NCI-H774 (cell line): ENCODE data around the gene RAMACL.
A peak's percentile ranks its signal among the peaks of the same experiment; 100 is the strongest.

ENCODE experiments used
- DNase-seq: peaks from one replicate; lab custom pipeline; 2025; lab: John Stamatoyannopoulos, UW

Gene RAMACL

DNA sequence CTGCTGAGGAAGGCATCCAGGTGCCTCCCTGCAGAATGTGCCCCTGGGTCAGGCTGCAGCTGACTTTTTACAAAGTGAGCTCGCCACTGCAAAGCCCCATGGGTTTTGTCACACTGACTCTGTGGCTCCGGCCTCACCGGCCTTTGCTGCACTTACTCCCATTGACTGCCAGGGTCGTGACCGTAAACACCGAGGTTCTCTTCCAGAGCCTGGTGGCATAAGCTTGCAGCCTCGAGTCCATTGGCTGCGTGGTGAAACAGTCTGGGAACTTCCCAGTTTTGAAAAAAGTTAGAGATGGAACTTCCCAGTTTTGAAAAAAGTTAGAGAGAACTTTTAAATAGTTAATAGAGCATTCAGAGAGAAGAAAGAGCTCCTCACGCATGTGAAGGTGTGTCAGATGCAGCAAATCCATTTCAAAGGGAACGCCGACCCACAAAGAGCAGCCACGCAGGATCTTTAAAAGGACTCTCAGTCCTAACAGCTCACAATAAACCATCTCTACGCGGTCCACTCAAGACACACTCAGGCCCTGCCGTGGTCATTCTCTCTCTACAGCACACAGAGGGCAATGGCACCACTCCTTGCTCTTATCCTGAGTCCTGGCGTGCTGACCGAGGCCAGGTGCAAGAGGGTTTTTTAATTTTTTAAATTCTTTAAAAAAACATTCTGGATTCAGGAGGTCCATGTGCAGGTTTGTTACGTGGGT lies 12.8 kb downstream of the RAMACL start:
- DNase-seq: no peak

- DNase-seq: peak; percentile 40
Observed at GRCh38 chr6:166572370-166573261, 13.9 kb downstream of the RAMACL start.

DNA sequence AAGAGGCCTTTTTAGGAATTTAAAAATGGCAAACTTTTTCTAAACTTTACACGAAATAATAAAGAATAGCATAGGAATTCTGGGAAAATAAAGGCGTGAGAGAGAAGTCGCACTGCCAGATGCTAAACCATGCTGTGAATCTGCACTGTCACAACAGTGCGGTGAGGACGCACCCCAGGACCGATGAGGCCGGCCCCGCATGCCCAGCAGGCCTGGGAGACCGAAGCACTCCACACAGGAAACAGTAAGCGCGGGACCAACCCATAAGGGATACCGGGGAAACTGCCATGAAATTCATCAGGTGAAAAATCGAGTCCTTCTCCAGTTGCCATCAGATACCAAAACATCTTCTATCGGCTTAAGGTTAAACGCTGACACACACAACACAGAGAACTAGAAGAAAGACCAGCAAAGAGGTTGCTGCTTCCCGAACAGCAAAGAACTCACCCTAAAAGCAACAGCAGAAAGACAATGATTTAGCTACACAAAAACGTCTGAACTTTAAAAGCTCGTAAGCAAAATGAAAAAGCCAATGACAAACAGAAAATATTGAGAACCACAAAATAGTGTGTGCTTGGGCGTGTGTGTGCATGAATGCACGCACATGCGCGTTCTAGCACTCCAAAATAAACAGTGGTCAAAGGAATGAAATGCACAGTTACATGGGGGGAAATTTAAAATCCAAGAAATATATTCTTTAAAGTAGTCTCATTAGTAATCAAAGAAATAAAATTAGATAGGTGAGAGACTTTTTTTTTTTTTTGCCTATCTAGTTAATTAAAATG lies 15.4 kb downstream of the RAMACL start:
- no peak for DNase-seq

- no peak for DNase-seq
Observed at GRCh38 chr6:166569206-166569605, 17.3 kb downstream of the RAMACL start.

- DNase-seq: no peak
Observed at GRCh38 chr6:166567813-166568212, 18.7 kb downstream of the RAMACL start.

- no peak for DNase-seq
Observed at GRCh38 chr6:166567107-166567506, 19.4 kb downstream of the RAMACL start.

- DNase-seq: no peak
Observed at GRCh38 chr6:166566026-166567011, 20.2 kb downstream of the RAMACL start.

DNA sequence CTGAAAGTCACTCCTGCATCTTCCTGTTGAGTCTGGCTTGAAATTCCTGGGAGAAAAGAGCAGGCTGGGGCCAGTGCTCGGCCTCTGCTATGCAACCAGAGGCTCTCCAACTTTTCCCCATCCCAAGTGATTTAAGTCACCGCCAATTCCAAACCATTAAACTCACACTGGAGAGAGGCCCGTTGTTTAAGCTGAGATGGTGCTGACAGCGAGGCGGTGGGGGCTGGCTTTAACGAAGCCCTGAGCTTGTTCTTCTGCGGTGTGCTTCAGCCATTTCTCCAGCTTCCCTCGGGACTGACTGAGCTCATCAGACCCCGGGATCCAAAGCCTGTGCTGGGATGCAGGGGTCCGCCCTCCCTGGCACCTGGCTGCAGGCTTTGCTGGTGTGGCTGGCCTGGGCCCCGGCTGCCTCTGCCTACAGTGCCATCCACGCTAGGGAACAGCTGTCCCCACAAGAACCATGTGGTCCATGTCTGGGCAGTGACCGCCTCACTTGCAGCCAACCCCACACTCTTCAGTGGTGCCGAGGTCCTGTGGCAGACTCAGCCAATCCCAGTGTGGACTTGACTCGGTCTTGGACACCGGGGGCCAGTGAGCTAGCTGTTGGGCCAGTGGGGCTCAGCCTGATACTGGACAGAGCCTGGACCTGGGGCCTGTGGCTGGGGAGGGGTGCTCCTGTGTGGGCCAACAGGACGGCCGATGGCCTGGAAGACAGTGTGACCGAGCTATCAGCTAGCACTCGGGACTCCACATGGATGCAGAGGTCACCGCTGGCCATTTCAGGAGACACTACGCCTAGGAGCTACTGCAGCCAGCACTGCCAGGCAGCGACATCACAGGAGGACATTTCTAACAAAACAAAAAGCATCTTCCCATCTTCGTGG lies 21.2 kb downstream of the RAMACL start:
- no peak for DNase-seq

- DNase-seq: no peak
Observed at GRCh38 chr6:166563805-166564204, 22.7 kb downstream of the RAMACL start.

DNA sequence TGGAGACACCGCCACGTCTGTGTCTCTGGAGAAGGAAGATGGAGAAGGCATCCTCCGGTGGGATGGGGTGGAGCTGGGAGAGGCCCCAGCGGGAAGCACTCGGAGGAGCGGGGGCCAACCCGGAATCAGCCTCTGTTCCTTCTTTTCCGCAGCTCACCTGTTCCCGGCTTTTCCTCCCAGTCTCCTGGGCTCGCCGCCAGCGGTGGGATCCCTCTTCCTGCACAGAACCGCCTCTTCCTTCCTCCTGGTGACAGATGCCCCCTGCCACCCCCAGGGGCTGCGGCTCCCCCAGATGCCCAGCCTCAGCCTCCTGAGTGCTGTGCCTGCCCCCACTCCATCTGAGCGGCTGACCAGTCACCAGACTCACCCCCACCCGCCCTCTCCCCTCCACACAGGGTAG lies 23.3 kb downstream of the RAMACL start:
- no peak for DNase-seq

DNA sequence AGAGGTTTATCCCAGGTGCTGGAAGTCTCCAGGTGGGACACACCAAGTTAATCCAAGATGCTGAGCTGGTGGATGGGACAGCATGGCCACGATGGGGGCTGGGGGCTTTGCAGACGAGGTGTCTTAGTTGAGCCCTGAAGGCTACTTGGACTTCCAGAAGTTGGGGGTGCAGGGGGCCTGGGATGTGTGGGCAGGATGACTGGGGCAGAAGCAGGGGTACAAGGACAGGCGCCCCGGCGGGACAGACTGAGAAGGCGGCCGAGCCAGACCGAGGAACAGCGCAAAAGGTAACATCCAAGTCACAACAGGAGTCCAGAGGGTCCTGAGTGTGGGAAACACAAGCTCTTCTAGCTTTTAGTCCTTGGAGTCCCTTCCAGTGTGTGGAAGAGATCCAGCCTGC lies 23.8 kb downstream of the RAMACL start:
- no peak for DNase-seq

- no peak for DNase-seq
Observed at GRCh38 chr6:166561771-166562359, 24.6 kb downstream of the RAMACL start.

DNA sequence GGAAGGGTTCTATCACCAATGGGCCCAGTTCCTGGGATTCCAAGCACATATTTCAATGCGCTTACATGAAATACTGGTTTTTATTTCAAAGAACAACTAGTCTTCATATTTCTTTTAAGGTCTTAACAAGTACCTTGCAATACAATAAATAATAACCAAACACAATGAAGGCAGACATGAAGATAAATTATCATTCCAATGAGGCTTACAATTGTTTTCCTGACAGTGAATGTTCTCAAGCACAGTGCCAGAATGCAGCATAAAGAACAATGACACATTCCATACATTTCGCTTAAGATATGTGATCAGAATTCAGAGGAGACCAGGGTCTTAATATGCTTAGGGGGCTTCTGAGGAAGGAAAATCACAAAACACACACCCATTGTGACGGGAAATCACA lies 26.3 kb downstream of the RAMACL start:
- no peak for DNase-seq

DNA sequence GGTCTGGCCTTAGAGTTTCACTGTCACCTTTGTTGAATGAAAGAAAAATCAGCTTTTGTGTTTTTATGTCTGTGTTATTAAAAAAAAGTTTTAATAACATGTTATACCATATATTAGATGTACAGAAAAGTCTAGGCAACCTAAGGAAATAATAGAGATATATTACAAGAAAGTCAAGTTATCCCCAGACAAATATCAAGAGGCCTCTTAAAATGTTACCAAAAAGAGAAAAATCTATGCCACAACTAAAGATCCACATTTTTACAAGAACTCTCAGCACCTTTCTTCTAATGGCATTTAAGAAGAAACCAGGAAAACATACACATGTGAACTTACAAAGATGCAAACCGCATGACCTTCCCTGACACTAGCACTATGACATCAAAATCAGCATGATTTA lies 26.8 kb downstream of the RAMACL start:
- no peak for DNase-seq

DNA sequence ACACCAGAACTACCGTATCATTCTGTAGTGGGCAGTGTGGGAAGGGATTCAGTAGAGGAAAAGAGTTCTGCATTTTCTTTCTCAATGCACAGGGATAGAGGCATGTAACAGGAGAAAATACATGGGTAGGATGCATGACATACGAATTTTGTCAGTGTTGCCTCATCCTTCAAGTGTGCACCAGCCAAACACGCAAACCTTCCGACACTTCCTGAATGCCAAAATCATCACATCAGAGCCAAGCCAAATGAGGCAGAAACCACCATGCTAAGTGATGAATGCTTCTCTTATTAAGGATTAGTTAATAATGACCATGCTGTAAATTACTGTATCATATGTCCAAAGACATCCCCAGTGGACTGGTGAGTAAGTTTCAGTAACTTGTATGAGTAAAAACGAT lies 27.3 kb downstream of the RAMACL start:
- DNase-seq: no peak

- no peak for DNase-seq
Observed at GRCh38 chr6:166558156-166559005, 28.1 kb downstream of the RAMACL start.

- DNase-seq: peak; percentile 82
Observed at GRCh38 chr6:166556863-166557322, 29.6 kb downstream of the RAMACL start.

DNA sequence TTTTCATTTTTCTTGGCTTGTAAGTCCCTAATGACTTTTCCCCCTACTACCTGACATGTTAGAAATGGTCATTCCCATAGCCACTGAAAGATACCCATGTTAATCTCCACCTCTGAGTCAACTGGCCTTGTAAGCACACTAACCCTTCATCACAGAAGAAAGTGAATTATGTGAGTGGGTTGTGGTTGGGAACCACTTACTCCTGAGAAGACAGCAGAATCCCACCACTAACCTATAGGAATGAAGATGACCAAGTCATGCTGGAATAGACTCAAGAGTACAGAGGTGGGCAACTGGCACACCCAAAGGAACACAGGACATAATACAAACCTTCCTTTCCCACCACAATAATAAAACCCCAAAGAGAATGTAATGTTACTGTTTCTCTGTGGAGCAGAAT lies 30.1 kb downstream of the RAMACL start:
- no peak for DNase-seq

DNA sequence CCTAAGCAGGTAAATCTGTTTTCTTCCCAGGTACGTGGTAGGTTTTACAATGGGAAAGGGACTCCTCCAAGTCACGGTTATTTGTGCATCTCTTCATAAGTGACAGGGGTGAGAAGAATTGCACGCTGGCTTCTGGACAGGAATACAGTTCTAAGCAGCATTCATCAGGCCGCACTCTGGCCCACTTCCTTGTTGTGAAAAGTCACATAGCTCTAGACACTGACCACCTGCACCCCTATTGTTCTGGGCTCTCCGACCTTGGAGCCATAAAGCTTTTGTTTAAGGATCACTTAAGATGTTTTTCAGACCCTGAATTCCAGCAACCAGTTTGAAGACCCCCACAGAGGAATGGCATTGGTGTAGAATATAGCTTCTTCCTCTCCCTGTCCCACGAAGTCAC lies 31.4 kb downstream of the RAMACL start:
- no peak for DNase-seq
